ENCODE results near the gene DPY19L2. TPM values are rescaled to one million over a fixed set of nuclear protein-coding genes. Genes with fewer than 3 reads are reported as not detected.
A peak's percentile ranks its signal among the peaks of the same experiment; 100 is the strongest.
"Not testable (repeated sequence)": the region's sequence is repeated elsewhere in the genome, so short reads cannot be mapped to it uniquely, and the experiment has no call there.

The DPY19L2 gene
- total RNA-seq = 1 to 10 TPM; 7.6 to 8.7 TPM

- no peaks in the 10 kb centered on the region for H3K36me3 Mint-ChIP-seq
- POLR2A ChIA-PET = interaction anchor here (0.7 kb wide), 1 partner anchor 735 kb away, joined by 3 read pairs; no protein-coding TSS in a partner anchor
- peak within 1 kb of the TSS; percentile 94 for H3K4me3 Mint-ChIP-seq
- H3K4me1 Mint-ChIP-seq = peaks cover 18% of the 10 kb centered on the region
- H3K27me3 Mint-ChIP-seq = peaks cover 5% of the 10 kb centered on the region
- H3K9me3 Mint-ChIP-seq = no peaks in the 10 kb centered on the region
- DNase-seq (peak; percentile 68), ATAC-seq (ENCODE audit: low read depth) (peak; percentile 95)
- no peak within 1 kb of the TSS for H3K27ac Mint-ChIP-seq
Observed at GRCh38 chr12:63668028-63668799, at the start of gene DPY19L2. TSS of gene DPY19L2 (minus strand) at chr12:63668493. CDS start at chr12:63668393, 100 bp downstream.

GRCh38 chr12:63716891-63717290 lies 48.6 kb upstream of the DPY19L2 start:
- ATAC-seq (ENCODE audit: low read depth); H3K4me3 Mint-ChIP-seq; H3K27me3 Mint-ChIP-seq; H3K9me3 Mint-ChIP-seq; DNase-seq; H3K4me1 Mint-ChIP-seq; POLR2A ChIA-PET; H3K27ac Mint-ChIP-seq; H3K36me3 Mint-ChIP-seq: not testable (repeated sequence)

GRCh38 chr12:63715107-63715625 lies 46.9 kb upstream of the DPY19L2 start:
- H3K27ac Mint-ChIP-seq; POLR2A ChIA-PET; H3K9me3 Mint-ChIP-seq; H3K4me3 Mint-ChIP-seq; H3K4me1 Mint-ChIP-seq; H3K27me3 Mint-ChIP-seq; ATAC-seq (ENCODE audit: low read depth); DNase-seq; H3K36me3 Mint-ChIP-seq: not testable (repeated sequence)

- POLR2A ChIA-PET; H3K9me3 Mint-ChIP-seq; H3K4me1 Mint-ChIP-seq; H3K27ac Mint-ChIP-seq; H3K36me3 Mint-ChIP-seq; H3K4me3 Mint-ChIP-seq; DNase-seq; H3K27me3 Mint-ChIP-seq; ATAC-seq (ENCODE audit: low read depth): not testable (repeated sequence)
Observed at GRCh38 chr12:63714409-63714808, 46.1 kb upstream of the DPY19L2 start.

GRCh38 chr12:63713681-63714075 lies 45.4 kb upstream of the DPY19L2 start:
- DNase-seq; H3K36me3 Mint-ChIP-seq; ATAC-seq (ENCODE audit: low read depth); H3K27ac Mint-ChIP-seq; H3K27me3 Mint-ChIP-seq; POLR2A ChIA-PET; H3K4me3 Mint-ChIP-seq; H3K9me3 Mint-ChIP-seq; H3K4me1 Mint-ChIP-seq: not testable (repeated sequence)

- not testable (repeated sequence) for H3K4me3 Mint-ChIP-seq, H3K9me3 Mint-ChIP-seq
Observed at GRCh38 chr12:63712979-63713680, 44.8 kb upstream of the DPY19L2 start.

GRCh38 chr12:63712376-63712974 lies 44.2 kb upstream of the DPY19L2 start:
- H3K27me3 Mint-ChIP-seq, H3K27ac Mint-ChIP-seq, DNase-seq: not testable (repeated sequence)

More at GRCh38 chr12:63712979-63713680, 44.8 kb upstream of the DPY19L2 start:
- ATAC-seq (ENCODE audit: low read depth); H3K27me3 Mint-ChIP-seq; POLR2A ChIA-PET; H3K27ac Mint-ChIP-seq; H3K4me1 Mint-ChIP-seq; H3K36me3 Mint-ChIP-seq; DNase-seq: not testable (repeated sequence)

GRCh38 chr12:63711339-63711738 lies 43.0 kb upstream of the DPY19L2 start:
- H3K27me3 Mint-ChIP-seq; POLR2A ChIA-PET; ATAC-seq (ENCODE audit: low read depth); DNase-seq; H3K9me3 Mint-ChIP-seq; H3K4me1 Mint-ChIP-seq; H3K4me3 Mint-ChIP-seq; H3K36me3 Mint-ChIP-seq; H3K27ac Mint-ChIP-seq: not testable (repeated sequence)

More at GRCh38 chr12:63712376-63712974, 44.2 kb upstream of the DPY19L2 start:
- H3K4me1 Mint-ChIP-seq; H3K4me3 Mint-ChIP-seq; H3K9me3 Mint-ChIP-seq; POLR2A ChIA-PET; ATAC-seq (ENCODE audit: low read depth); H3K36me3 Mint-ChIP-seq: not testable (repeated sequence)

GRCh38 chr12:63706336-63706735 lies 38.0 kb upstream of the DPY19L2 start:
- POLR2A ChIA-PET = no interaction called here
- no peaks in the 10 kb centered on the region for H3K36me3 Mint-ChIP-seq
- peaks cover 2% of the 10 kb centered on the region for H3K27me3 Mint-ChIP-seq
- H3K4me1 Mint-ChIP-seq = no peaks in the 10 kb centered on the region
- no peak overlapping the region for H3K4me3 Mint-ChIP-seq
- H3K27ac Mint-ChIP-seq = no peak overlapping the region
- DNase-seq = no peak
- no peaks in the 10 kb centered on the region for H3K9me3 Mint-ChIP-seq
- no peak for ATAC-seq (ENCODE audit: low read depth)

- H3K4me3 Mint-ChIP-seq; H3K36me3 Mint-ChIP-seq; H3K4me1 Mint-ChIP-seq; POLR2A ChIA-PET; H3K27me3 Mint-ChIP-seq; H3K27ac Mint-ChIP-seq; ATAC-seq (ENCODE audit: low read depth); H3K9me3 Mint-ChIP-seq; DNase-seq: not testable (repeated sequence)
Observed at GRCh38 chr12:63699678-63700382, 31.5 kb upstream of the DPY19L2 start.

- H3K4me3 Mint-ChIP-seq; H3K27me3 Mint-ChIP-seq; POLR2A ChIA-PET; H3K9me3 Mint-ChIP-seq; H3K36me3 Mint-ChIP-seq; H3K27ac Mint-ChIP-seq; ATAC-seq (ENCODE audit: low read depth); H3K4me1 Mint-ChIP-seq; DNase-seq: not testable (repeated sequence)
Observed at GRCh38 chr12:63699011-63699410, 30.7 kb upstream of the DPY19L2 start.

- H3K36me3 Mint-ChIP-seq; ATAC-seq (ENCODE audit: low read depth); H3K4me1 Mint-ChIP-seq; H3K4me3 Mint-ChIP-seq; H3K27ac Mint-ChIP-seq; DNase-seq; H3K9me3 Mint-ChIP-seq; POLR2A ChIA-PET: not testable (repeated sequence)
- H3K27me3 Mint-ChIP-seq = peaks cover 12% of the 10 kb centered on the region
Observed at GRCh38 chr12:63690837-63691236, 22.5 kb upstream of the DPY19L2 start.

GRCh38 chr12:63689141-63689540 lies 20.8 kb upstream of the DPY19L2 start:
- H3K36me3 Mint-ChIP-seq; H3K4me1 Mint-ChIP-seq; H3K9me3 Mint-ChIP-seq; H3K4me3 Mint-ChIP-seq; ATAC-seq (ENCODE audit: low read depth); DNase-seq; POLR2A ChIA-PET; H3K27ac Mint-ChIP-seq: not testable (repeated sequence)
- peaks cover 12% of the 10 kb centered on the region for H3K27me3 Mint-ChIP-seq
